ENCODE results near the gene AGAP1. TPM values are rescaled to one million over a fixed set of nuclear protein-coding genes. Genes with fewer than 3 reads are reported as not detected.

Gene AGAP1
- total RNA-seq, 1 donor from 2014 or later = 21.1 TPM

GRCh38 chr2:235642446-235643098, 148.7 kb downstream of the AGAP1 start:
- no peak overlapping the region for H3K27ac ChIP-seq
- H3K4me3 ChIP-seq = no peak overlapping the region
- no peak for DNase-seq (ENCODE audit: extremely low spot score in 2 of 2)
- intact Hi-C loops (cut with DNase I) = loop anchor here (5.0 kb wide), 1 partner anchor 280 kb away; no protein-coding TSS in a partner anchor
- no peaks in the 10 kb centered on the region for H3K9me3 ChIP-seq
- H3K4me1 ChIP-seq = peaks cover 46% of the 10 kb centered on the region
- no peaks in the 10 kb centered on the region for H3K36me3 ChIP-seq
- no peaks in the 10 kb centered on the region for H3K27me3 ChIP-seq
- TF ChIP-seq POLR2AphosphoS5 (IDR thresholded peaks at IDR 0.05; ENCODE audit: insufficient read depth in 1 of 2, low read depth in 1 of 2) = no peak
- TF ChIP-seq, protein P1, sequence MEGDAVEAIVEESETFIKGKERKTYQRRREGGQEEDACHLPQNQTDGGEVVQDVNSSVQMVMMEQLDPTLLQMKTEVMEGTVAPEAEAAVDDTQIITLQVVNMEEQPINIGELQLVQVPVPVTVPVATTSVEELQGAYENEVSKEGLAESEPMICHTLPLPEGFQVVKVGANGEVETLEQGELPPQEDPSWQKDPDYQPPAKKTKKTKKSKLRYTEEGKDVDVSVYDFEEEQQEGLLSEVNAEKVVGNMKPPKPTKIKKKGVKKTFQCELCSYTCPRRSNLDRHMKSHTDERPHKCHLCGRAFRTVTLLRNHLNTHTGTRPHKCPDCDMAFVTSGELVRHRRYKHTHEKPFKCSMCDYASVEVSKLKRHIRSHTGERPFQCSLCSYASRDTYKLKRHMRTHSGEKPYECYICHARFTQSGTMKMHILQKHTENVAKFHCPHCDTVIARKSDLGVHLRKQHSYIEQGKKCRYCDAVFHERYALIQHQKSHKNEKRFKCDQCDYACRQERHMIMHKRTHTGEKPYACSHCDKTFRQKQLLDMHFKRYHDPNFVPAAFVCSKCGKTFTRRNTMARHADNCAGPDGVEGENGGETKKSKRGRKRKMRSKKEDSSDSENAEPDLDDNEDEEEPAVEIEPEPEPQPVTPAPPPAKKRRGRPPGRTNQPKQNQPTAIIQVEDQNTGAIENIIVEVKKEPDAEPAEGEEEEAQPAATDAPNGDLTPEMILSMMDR (IDR thresholded peaks at IDR 0.05) = no peak
- TF ChIP-seq POLR2A (IDR thresholded peaks at IDR 0.05) = no peak

DNA sequence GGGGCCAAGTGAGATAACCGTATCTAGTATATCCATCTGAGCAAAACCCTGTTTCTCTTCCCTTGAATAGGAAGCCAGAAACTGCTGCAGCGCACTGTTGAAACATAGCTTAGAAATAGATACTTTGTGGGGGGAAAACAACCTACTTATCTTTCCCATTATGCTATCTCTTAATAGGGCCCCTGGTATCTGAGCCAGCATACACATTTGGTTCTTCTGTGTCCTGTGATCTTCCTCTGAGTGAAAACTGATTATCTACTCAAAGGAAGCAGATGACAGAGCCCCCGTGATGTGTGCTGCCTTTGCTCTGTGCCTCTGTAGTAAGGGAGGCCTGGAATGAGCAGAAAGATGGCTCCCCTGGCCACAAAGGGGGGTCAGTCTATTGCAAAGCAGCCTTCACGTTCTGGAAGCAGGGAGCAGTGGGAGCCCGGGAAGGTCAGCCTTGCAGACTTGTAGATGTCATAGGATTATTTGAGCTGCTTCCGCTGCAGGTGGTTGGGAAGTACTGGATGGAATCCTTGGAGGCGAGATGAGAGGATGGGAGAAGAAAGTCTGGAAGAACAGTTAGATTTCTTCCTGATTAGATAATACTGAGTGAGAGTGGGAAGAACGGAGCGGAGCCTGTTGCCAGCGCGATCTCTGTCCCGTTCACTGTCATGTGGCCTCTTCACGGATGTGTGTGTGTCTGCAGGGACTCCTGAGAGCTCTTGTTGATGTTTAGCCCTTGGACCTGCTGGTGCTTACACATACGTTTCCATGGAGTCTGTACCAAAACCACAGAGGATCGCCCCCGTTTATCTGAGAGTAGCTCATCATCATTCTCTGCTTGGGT, 150.1 kb downstream of the AGAP1 start:
- Histone ChIP-seq H3K36me3 (no peaks in the 10 kb centered on the region), H3K4me3 (no peak overlapping the region), H3K9me3 (no peaks in the 10 kb centered on the region), H3K27me3 (no peaks in the 10 kb centered on the region), H3K27ac (no peak overlapping the region), H3K4me1 (peaks cover 37% of the 10 kb centered on the region)
- DNase-seq (ENCODE audit: extremely low spot score in 2 of 2) = no peak
- TF ChIP-seq, protein P1 (IDR thresholded peaks at IDR 0.05) = no peak
- TF ChIP-seq POLR2A (IDR thresholded peaks at IDR 0.05) (no peak), POLR2AphosphoS5 (IDR thresholded peaks at IDR 0.05; ENCODE audit: insufficient read depth in 1 of 2, low read depth in 1 of 2) (no peak)
- intact Hi-C loops (cut with DNase I) = loop anchor here (5.0 kb wide), 1 partner anchor 282 kb away; no protein-coding TSS in a partner anchor

GRCh38 chr2:235647264-235647663, 153.4 kb downstream of the AGAP1 start:
- Histone ChIP-seq H3K27ac (no peak overlapping the region), H3K9me3 (no peaks in the 10 kb centered on the region), H3K4me1 (peaks cover 3% of the 10 kb centered on the region), H3K36me3 (no peaks in the 10 kb centered on the region), H3K4me3 (no peak overlapping the region), H3K27me3 (no peaks in the 10 kb centered on the region)
- TF ChIP-seq, protein P1 (IDR thresholded peaks at IDR 0.05) = no peak
- intact Hi-C loops (cut with DNase I) = no loop called here
- no peak for DNase-seq (ENCODE audit: extremely low spot score in 2 of 2)

DNA sequence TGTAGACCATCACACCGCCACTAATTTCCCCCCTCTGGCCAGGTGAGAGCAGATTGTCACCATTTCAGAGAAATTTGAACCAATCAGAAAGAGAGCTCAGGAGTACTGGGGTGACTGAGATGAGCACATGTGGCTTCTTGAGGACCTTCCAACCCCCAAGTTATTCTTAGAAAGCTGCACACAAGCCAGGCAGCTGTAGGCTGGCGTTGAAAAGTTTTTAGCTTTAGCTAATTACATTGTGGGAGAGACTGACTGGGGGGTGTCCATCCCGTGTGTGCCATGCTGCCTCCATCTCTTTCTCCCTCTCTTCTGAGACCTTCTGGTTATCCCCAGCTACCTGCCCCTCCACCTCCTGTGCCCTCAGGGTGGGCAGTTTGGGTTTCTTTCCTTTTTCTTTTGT, 154.0 kb downstream of the AGAP1 start:
- Histone ChIP-seq H3K9me3 (no peaks in the 10 kb centered on the region), H3K27me3 (no peaks in the 10 kb centered on the region), H3K36me3 (no peaks in the 10 kb centered on the region), H3K4me1 (no peaks in the 10 kb centered on the region), H3K4me3 (no peak overlapping the region), H3K27ac (no peak overlapping the region)
- TF ChIP-seq POLR2AphosphoS5 (IDR thresholded peaks at IDR 0.05; ENCODE audit: insufficient read depth in 1 of 2, low read depth in 1 of 2) (no peak), POLR2A (IDR thresholded peaks at IDR 0.05) (no peak)
- TF ChIP-seq, protein P1 (IDR thresholded peaks at IDR 0.05) = no peak
- no peak for DNase-seq (ENCODE audit: extremely low spot score in 2 of 2)
- intact Hi-C loops (cut with DNase I) = no loop called here

DNA sequence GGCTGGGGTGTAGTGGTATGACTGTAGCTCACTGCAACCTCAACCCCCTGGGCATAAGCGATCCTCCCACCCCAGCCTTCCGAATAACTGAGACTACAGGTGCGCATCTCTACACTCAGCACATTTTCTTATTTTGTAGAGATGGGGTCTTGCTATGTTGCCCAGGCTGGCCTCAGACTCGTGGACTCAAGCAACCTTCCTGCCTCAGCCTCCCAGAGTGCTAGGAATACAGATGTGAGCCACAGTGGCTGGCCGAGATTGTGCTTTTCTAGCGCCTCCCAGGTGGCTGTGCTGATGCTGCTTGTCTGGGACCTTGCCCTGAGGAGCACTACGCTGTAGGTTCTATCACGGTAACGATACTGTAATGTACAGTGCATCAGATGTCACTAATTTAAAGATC, 155.6 kb downstream of the AGAP1 start:
- no peaks in the 10 kb centered on the region for H3K4me1 ChIP-seq
- TF ChIP-seq POLR2A (IDR thresholded peaks at IDR 0.05) = no peak
- TF ChIP-seq, protein P1 (IDR thresholded peaks at IDR 0.05) = no peak
- TF ChIP-seq POLR2AphosphoS5 (IDR thresholded peaks at IDR 0.05; ENCODE audit: insufficient read depth in 1 of 2, low read depth in 1 of 2) = no peak
- no peak for DNase-seq (ENCODE audit: extremely low spot score in 2 of 2)
- no peaks in the 10 kb centered on the region for H3K36me3 ChIP-seq
- H3K9me3 ChIP-seq = no peaks in the 10 kb centered on the region
- H3K4me3 ChIP-seq = no peak overlapping the region
- H3K27ac ChIP-seq = no peak overlapping the region
- intact Hi-C loops (cut with DNase I) = no loop called here
- H3K27me3 ChIP-seq = no peaks in the 10 kb centered on the region

All from vagina (tissue), 2 donors.